ENCODE results near the gene MGMT.

- TF ChIP-seq CTCF (IDR thresholded peaks at IDR 0.05) (no peak), POLR2AphosphoS5 (IDR thresholded peaks at IDR 0.05) (no peak), POLR2A (IDR thresholded peaks at IDR 0.05) (no peak)
These were observed 103.1 kb downstream of the MGMT start for GRCh38 chr10:129570185-129570584.
